HG03442 (cell line): ENCODE results near the gene MAPKAPK3.

Source experiments
- ATAC-seq: cut with Tn5 transposase; IDR thresholded peaks from one replicate; pipeline ENCODE4 v1.9.1; 2021; ENCODE audit warnings: mild to moderate bottlenecking, moderate library complexity; ENCODE audit not compliant: unreplicated experiment

Gene MAPKAPK3

GRCh38 chr3:50626401-50626800, 9.4 kb downstream of the MAPKAPK3 start:
- no peak for ATAC-seq

- peak; percentile 40 for ATAC-seq
Observed at GRCh38 chr3:50627407-50628051, 10.6 kb downstream of the MAPKAPK3 start.

- ATAC-seq, result no peak
Observed at GRCh38 chr3:50628601-50629000, 11.7 kb downstream of the MAPKAPK3 start.

GRCh38 chr3:50630394-50630793, 13.4 kb downstream of the MAPKAPK3 start:
- ATAC-seq, result no peak

GRCh38 chr3:50630877-50631276, 13.9 kb downstream of the MAPKAPK3 start:
- no peak for ATAC-seq

- no peak for ATAC-seq
Observed at GRCh38 chr3:50632450-50632849, 15.5 kb downstream of the MAPKAPK3 start.

GRCh38 chr3:50633230-50633790, 16.4 kb downstream of the MAPKAPK3 start:
- no peak for ATAC-seq

GRCh38 chr3:50635066-50635465, 18.1 kb downstream of the MAPKAPK3 start:
- ATAC-seq, result no peak

GRCh38 chr3:50637011-50637410, 20.1 kb downstream of the MAPKAPK3 start:
- no peak for ATAC-seq

GRCh38 chr3:50637945-50638344, 21.0 kb downstream of the MAPKAPK3 start:
- ATAC-seq, result no peak

GRCh38 chr3:50639055-50639494, 22.1 kb downstream of the MAPKAPK3 start:
- ATAC-seq, result no peak

GRCh38 chr3:50642382-50642781, 25.4 kb downstream of the MAPKAPK3 start:
- no peak for ATAC-seq

- ATAC-seq, result no peak
Observed at GRCh38 chr3:50644561-50644960, 27.6 kb downstream of the MAPKAPK3 start.

- no peak for ATAC-seq
Observed at GRCh38 chr3:50645378-50645777, 28.4 kb downstream of the MAPKAPK3 start.

GRCh38 chr3:50648313-50648712, 31.4 kb downstream of the MAPKAPK3 start:
- no peak for ATAC-seq

GRCh38 chr3:50648944-50649343, 32.0 kb downstream of the MAPKAPK3 start:
- no peak for ATAC-seq

GRCh38 chr3:50649451-50649931, 32.5 kb downstream of the MAPKAPK3 start:
- no peak for ATAC-seq

GRCh38 chr3:50650018-50650417, 33.1 kb downstream of the MAPKAPK3 start:
- no peak for ATAC-seq

- no peak for ATAC-seq
Observed at GRCh38 chr3:50651445-50651844, 34.5 kb downstream of the MAPKAPK3 start.

GRCh38 chr3:50651920-50652529, 35.1 kb downstream of the MAPKAPK3 start:
- ATAC-seq, result no peak

- no peak for ATAC-seq
Observed at GRCh38 chr3:50652709-50653108, 35.8 kb downstream of the MAPKAPK3 start.

- no peak for ATAC-seq
Observed at GRCh38 chr3:50653937-50654595, 37.1 kb downstream of the MAPKAPK3 start.
